Measurements from ENCODE around the gene VPS11.

DNA sequence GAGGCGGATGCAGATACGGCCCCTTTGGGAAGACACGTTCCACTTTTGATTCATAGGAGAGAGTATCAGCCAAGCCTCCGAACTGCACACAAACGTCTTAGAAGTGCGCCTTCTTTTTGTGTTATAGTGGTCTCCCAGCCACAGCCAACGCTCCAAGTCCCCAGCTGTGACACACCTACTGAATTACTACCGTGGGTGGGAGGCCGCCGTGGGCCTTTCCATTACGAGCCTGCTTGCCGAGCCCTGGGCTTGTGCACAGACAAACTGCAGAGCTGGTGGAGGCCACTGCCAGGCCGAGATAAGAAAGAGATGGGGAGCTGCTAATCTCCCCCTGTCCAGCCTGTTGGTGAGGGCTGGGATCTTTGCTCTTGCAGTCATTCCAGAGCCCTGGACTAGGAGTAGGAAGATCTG lies 17.8 kb downstream of the VPS11 start:
- TF ChIP-seq, protein P1, sequence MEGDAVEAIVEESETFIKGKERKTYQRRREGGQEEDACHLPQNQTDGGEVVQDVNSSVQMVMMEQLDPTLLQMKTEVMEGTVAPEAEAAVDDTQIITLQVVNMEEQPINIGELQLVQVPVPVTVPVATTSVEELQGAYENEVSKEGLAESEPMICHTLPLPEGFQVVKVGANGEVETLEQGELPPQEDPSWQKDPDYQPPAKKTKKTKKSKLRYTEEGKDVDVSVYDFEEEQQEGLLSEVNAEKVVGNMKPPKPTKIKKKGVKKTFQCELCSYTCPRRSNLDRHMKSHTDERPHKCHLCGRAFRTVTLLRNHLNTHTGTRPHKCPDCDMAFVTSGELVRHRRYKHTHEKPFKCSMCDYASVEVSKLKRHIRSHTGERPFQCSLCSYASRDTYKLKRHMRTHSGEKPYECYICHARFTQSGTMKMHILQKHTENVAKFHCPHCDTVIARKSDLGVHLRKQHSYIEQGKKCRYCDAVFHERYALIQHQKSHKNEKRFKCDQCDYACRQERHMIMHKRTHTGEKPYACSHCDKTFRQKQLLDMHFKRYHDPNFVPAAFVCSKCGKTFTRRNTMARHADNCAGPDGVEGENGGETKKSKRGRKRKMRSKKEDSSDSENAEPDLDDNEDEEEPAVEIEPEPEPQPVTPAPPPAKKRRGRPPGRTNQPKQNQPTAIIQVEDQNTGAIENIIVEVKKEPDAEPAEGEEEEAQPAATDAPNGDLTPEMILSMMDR (IDR thresholded peaks at IDR 0.05): no peak
- TF ChIP-seq POLR2A (IDR thresholded peaks at IDR 0.05): no peak
